Nephron (organoid): ENCODE data around the gene FBXL17.

ENCODE experiments used
- H3K27ac Mint-ChIP-seq, 3 experiments: 2 replicates each; pipeline ENCODE4 v1.8.0; 2020; ENCODE audit warnings: mixed read lengths in 3 of 3, mild to moderate bottlenecking in 2 of 3, moderate library complexity in 1 of 3
- H3K27me3 Mint-ChIP-seq: 2 replicates; pipeline ENCODE4 v1.8.0; 2021; ENCODE audit warnings: low read depth, mild to moderate bottlenecking, moderate library complexity, mixed read lengths
- H3K36me3 Mint-ChIP-seq: 2 replicates; pipeline ENCODE4 v1.8.0; 2020; ENCODE audit warnings: low read depth, mixed read lengths
- H3K4me1 Mint-ChIP-seq: 2 replicates; pipeline ENCODE4 v1.8.0; 2020; ENCODE audit warnings: mixed read lengths
- H3K4me3 Mint-ChIP-seq, 3 experiments: 2 replicates each; pipeline ENCODE4 v1.8.0; 2020; ENCODE audit warnings: mild to moderate bottlenecking in 3 of 3, mixed read lengths in 3 of 3, moderate library complexity in 2 of 3
- H3K9me3 Mint-ChIP-seq: 2 replicates; pipeline ENCODE4 v1.8.0; 2020; ENCODE audit warnings: mixed read lengths
- CTCF ChIP-seq, 3 experiments: fragments of 200-600 bp; sonication (generic); IDR thresholded peaks; one replicate each; pipeline ENCODE4 v1.5.0; 2021; ENCODE audit warnings: antibody characterized with exemption in 3 of 3; ENCODE audit not compliant: unreplicated experiment in 3 of 3

FBXL17 gene

GRCh38 chr5:107966201-107966600, 415.7 kb downstream of the FBXL17 start:
- Mint-ChIP-seq H3K9me3 (no peaks in the 10 kb centered on the region), H3K36me3 (no peaks in the 10 kb centered on the region), H3K27me3 (no peaks in the 10 kb centered on the region), H3K4me3 (no peak overlapping the region), H3K4me1 (no peaks in the 10 kb centered on the region), H3K27ac (no peak overlapping the region)
- no peak for TF ChIP-seq CTCF (IDR thresholded peaks at IDR 0.05; ENCODE audit: unreplicated experiment in 3 of 3)

GRCh38 chr5:107964722-107965121, 417.2 kb downstream of the FBXL17 start:
- H3K4me1 Mint-ChIP-seq: no peaks in the 10 kb centered on the region
- no peak overlapping the region for H3K4me3 Mint-ChIP-seq
- H3K27me3 Mint-ChIP-seq: no peaks in the 10 kb centered on the region
- H3K36me3 Mint-ChIP-seq: no peaks in the 10 kb centered on the region
- no peaks in the 10 kb centered on the region for H3K9me3 Mint-ChIP-seq
- TF ChIP-seq CTCF (IDR thresholded peaks at IDR 0.05; ENCODE audit: unreplicated experiment in 3 of 3): no peak
- no peak overlapping the region for H3K27ac Mint-ChIP-seq

GRCh38 chr5:107959573-107960279, 422.2 kb downstream of the FBXL17 start:
- H3K9me3 Mint-ChIP-seq: no peaks in the 10 kb centered on the region

GRCh38 chr5:107958861-107959260, 423.0 kb downstream of the FBXL17 start:
- Mint-ChIP-seq H3K9me3 (no peaks in the 10 kb centered on the region), H3K27ac (no peak overlapping the region), H3K4me3 (no peak overlapping the region), H3K36me3 (no peaks in the 10 kb centered on the region), H3K27me3 (no peaks in the 10 kb centered on the region), H3K4me1 (no peaks in the 10 kb centered on the region)
- TF ChIP-seq CTCF (IDR thresholded peaks at IDR 0.05; ENCODE audit: unreplicated experiment in 3 of 3): no peak

More at GRCh38 chr5:107959573-107960279, 422.2 kb downstream of the FBXL17 start:
- peak overlapping the region in 1 of 3 experiments; percentile 22 for H3K27ac Mint-ChIP-seq
- H3K4me1 Mint-ChIP-seq: no peaks in the 10 kb centered on the region
- H3K4me3 Mint-ChIP-seq: no peak overlapping the region
- no peak for TF ChIP-seq CTCF (IDR thresholded peaks at IDR 0.05; ENCODE audit: unreplicated experiment in 3 of 3)
- H3K36me3 Mint-ChIP-seq: no peaks in the 10 kb centered on the region
- no peaks in the 10 kb centered on the region for H3K27me3 Mint-ChIP-seq

GRCh38 chr5:107958432-107958831, 423.5 kb downstream of the FBXL17 start:
- Mint-ChIP-seq H3K9me3 (no peaks in the 10 kb centered on the region), H3K27me3 (no peaks in the 10 kb centered on the region), H3K4me1 (no peaks in the 10 kb centered on the region), H3K4me3 (no peak overlapping the region), H3K36me3 (no peaks in the 10 kb centered on the region), H3K27ac (no peak overlapping the region)
- TF ChIP-seq CTCF (IDR thresholded peaks at IDR 0.05; ENCODE audit: unreplicated experiment in 3 of 3): no peak

GRCh38 chr5:107957051-107957450, 424.8 kb downstream of the FBXL17 start:
- Mint-ChIP-seq H3K27me3 (no peaks in the 10 kb centered on the region), H3K4me3 (no peak overlapping the region), H3K4me1 (no peaks in the 10 kb centered on the region), H3K27ac (no peak overlapping the region), H3K9me3 (no peaks in the 10 kb centered on the region), H3K36me3 (no peaks in the 10 kb centered on the region)
- no peak for TF ChIP-seq CTCF (IDR thresholded peaks at IDR 0.05; ENCODE audit: unreplicated experiment in 3 of 3)
